Loucy (cell line): ENCODE measurements around the gene FBXL2.

Source experiments
- EZH2phosphoT487 ChIP-seq: fragments of 200-600 bp; IDR thresholded peaks from 2 replicates; pipeline ENCODE4 v1.6.1; 2018; ENCODE audit warnings: antibody characterized with exemption, mild to moderate bottlenecking, moderate library complexity, borderline replicate concordance
- TF ChIP-seq, protein P1 (sequence below): fragments of 200-600 bp; sonication (generic); conservative IDR thresholded peaks from 2 replicates; pipeline ENCODE4 v1.5.1; 2014; ENCODE audit warnings: mild to moderate bottlenecking, antibody characterized with exemption, low read length

- TF ChIP-seq, protein P1, sequence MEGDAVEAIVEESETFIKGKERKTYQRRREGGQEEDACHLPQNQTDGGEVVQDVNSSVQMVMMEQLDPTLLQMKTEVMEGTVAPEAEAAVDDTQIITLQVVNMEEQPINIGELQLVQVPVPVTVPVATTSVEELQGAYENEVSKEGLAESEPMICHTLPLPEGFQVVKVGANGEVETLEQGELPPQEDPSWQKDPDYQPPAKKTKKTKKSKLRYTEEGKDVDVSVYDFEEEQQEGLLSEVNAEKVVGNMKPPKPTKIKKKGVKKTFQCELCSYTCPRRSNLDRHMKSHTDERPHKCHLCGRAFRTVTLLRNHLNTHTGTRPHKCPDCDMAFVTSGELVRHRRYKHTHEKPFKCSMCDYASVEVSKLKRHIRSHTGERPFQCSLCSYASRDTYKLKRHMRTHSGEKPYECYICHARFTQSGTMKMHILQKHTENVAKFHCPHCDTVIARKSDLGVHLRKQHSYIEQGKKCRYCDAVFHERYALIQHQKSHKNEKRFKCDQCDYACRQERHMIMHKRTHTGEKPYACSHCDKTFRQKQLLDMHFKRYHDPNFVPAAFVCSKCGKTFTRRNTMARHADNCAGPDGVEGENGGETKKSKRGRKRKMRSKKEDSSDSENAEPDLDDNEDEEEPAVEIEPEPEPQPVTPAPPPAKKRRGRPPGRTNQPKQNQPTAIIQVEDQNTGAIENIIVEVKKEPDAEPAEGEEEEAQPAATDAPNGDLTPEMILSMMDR, result no peak
- no peak for TF ChIP-seq EZH2phosphoT487
Measured at GRCh38 chr3:33250712-33251111, 26.5 kb upstream of the FBXL2 start.
